Ascending aorta (tissue), 2 donors: ENCODE measurements around the gene CTXND1. TPM values are rescaled to one million over a fixed set of nuclear protein-coding genes. Genes with fewer than 3 reads are reported as not detected.

Experiments
- DNase-seq, 2 donors: peaks; one replicate each; pipeline ENCODE4 v3.0.0-alpha.2; 2019; ENCODE audit warnings: low spot score in 2 of 2
- H3K27ac ChIP-seq, 2 donors: fragments of 200-600 bp; sonication (generic); one replicate each; pipeline ENCODE4 v1.5.1; 2016 to 2017; ENCODE audit warnings: mild to moderate bottlenecking in 1 of 2
- H3K27me3 ChIP-seq: fragments of 200-600 bp; sonication (generic); one replicate; pipeline ENCODE4 v1.5.1; 2017
- H3K36me3 ChIP-seq, 2 donors: fragments of 200-600 bp; sonication (generic); one replicate each; pipeline ENCODE4 v1.5.1; 2016
- H3K4me1 ChIP-seq, 2 donors: fragments of 200-600 bp; sonication (generic); one replicate each; pipeline ENCODE4 v1.5.1; 2016 to 2017; ENCODE audit warnings: mild to moderate bottlenecking in 1 of 2
- H3K4me3 ChIP-seq, 2 donors: fragments of 200-600 bp; sonication (generic); one replicate each; pipeline ENCODE4 v1.5.1; 2016 to 2017; ENCODE audit warnings: mild to moderate bottlenecking in 1 of 2
- H3K9me3 ChIP-seq, 2 donors: fragments of 200-600 bp; sonication (generic); one replicate each; pipeline ENCODE4 v1.5.1; 2016
- intact Hi-C: fragments of 100-400 bp; cut with DNase I; formaldehyde crosslinking; loops from one replicate; pipeline ENCODE4 v1.15.1; 2023
- total RNA-seq: library from RNA; depleted of rRNA; stranded (reverse); fragments of >200 nt; gene quantifications from one replicate; pipeline ENCODE4 v1.1.0, GENCODE V29; 2016
- TF ChIP-seq, protein P1 (sequence below), 3 experiments: fragments of 200-600 bp in 2 of 3; fragments of 450-650 bp in 1 of 3; sonication (generic) in 2 of 3; IDR thresholded peaks; one replicate each; pipeline ENCODE4 v1.5.1; 2016 to 2019; ENCODE audit warnings: antibody characterized with exemption in 3 of 3, mild to moderate bottlenecking in 1 of 3, moderate library complexity in 1 of 3

Gene CTXND1
- total RNA-seq, 1 donor from 2014 or later = 0.11 TPM

DNA sequence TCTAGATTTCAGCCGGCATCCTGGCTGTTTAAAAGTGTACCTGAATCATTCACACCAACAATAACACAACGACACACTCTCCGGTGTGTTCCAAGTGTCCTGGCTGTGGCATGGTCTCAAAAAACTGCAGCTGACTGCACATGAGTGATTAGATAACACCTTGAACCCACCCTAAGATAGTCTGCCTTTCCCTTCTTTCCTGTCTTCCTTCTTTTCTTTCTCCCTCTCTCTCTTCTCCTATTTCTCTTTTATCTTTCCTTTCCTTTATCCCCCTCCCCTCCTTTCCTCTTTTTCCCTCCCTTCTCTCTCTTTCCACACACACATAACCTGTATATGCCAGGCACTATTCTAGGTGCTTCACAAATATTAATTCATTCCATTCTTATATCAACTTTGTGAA is 100.4 kb downstream of the CTXND1 start:
- H3K36me3 ChIP-seq = no peaks in the 10 kb centered on the region
- H3K27me3 ChIP-seq = no peaks in the 10 kb centered on the region
- H3K4me1 ChIP-seq = peaks cover 4 to 13% of the 10 kb centered on the region in 2 donors
- peak overlapping the region; percentile 73 to 83 for H3K27ac ChIP-seq
- intact Hi-C loops = loop anchor here (5.0 to 10.0 kb wide), 2 partner anchors 254 to 853 kb away; partner anchors contain the start of genes MTHFS and TLNRD1
- DNase-seq = no peak
- H3K4me3 ChIP-seq = peak overlapping the region in 1 of 2 donors; percentile 84
- TF ChIP-seq, protein P1, sequence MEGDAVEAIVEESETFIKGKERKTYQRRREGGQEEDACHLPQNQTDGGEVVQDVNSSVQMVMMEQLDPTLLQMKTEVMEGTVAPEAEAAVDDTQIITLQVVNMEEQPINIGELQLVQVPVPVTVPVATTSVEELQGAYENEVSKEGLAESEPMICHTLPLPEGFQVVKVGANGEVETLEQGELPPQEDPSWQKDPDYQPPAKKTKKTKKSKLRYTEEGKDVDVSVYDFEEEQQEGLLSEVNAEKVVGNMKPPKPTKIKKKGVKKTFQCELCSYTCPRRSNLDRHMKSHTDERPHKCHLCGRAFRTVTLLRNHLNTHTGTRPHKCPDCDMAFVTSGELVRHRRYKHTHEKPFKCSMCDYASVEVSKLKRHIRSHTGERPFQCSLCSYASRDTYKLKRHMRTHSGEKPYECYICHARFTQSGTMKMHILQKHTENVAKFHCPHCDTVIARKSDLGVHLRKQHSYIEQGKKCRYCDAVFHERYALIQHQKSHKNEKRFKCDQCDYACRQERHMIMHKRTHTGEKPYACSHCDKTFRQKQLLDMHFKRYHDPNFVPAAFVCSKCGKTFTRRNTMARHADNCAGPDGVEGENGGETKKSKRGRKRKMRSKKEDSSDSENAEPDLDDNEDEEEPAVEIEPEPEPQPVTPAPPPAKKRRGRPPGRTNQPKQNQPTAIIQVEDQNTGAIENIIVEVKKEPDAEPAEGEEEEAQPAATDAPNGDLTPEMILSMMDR (IDR thresholded peaks at IDR 0.05) = no peak
- H3K9me3 ChIP-seq = no peaks in the 10 kb centered on the region

DNA sequence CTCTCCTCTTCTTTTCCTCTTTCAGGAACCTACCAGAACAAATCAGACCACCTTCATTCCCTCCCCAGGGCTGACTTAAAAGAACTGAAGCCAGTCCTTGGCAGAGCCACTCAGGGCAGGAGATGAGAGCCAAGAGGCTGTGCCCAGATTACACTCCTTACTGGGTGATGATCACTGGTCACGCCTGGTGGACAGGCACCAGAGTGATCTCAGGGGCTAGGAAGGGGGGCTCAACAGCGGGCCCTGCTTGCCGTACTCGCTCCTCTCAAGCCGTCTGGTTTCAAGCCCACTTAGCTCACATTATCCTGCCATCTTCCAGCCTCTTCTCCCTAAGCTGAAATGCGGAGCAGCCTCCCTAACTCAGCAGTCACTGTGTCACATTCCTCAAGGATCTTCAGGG is 100.9 kb downstream of the CTXND1 start:
- intact Hi-C loops = loop anchor here (5.0 to 10.0 kb wide), 2 partner anchors 254 to 854 kb away; partner anchors contain the start of genes MTHFS and TLNRD1
- Histone ChIP-seq H3K36me3 (no peaks in the 10 kb centered on the region), H3K27ac (peak overlapping the region; percentile 73 to 83), H3K4me1 (peaks cover 4 to 13% of the 10 kb centered on the region in 2 donors), H3K4me3 (no peak overlapping the region), H3K27me3 (no peaks in the 10 kb centered on the region), H3K9me3 (no peaks in the 10 kb centered on the region)
- no peak for DNase-seq
- TF ChIP-seq, protein P1 (IDR thresholded peaks at IDR 0.05) = no peak

Other genes with a start within 250 kb of the CTXND1 start
- gene ZFAND6, start 192.5 kb downstream of the CTXND1 start, total RNA-seq = 49.6 TPM
- gene FAH, start 99.2 kb downstream of the CTXND1 start, total RNA-seq = 23.4 TPM
- gene ARNT2, start 152.2 kb upstream of the CTXND1 start, total RNA-seq = 6.4 TPM